HL-60/S4 treated with phorbol 12-myristate 13-acetate at 8.2 ng/mL for 4 days and 3 days (cell line): ENCODE measurements around the gene TSPAN13.
"Not testable (repeated sequence)": the region's sequence is repeated elsewhere in the genome, so short reads cannot be mapped to it uniquely, and the experiment has no call there.

Experiments used
- in situ Hi-C: fragments of 300-500 bp; cut with MboI; formaldehyde crosslinking; loops from 2 replicates; pipeline ENCODE4 v1.15.0; 2022; ENCODE audit warnings: low sequenced_read_pairs

Gene TSPAN13

GRCh38 chr7:16740623-16740953 is 13.0 kb upstream of the TSPAN13 start:
- in situ Hi-C loops = no loop called here

- in situ Hi-C loops = no loop called here
Observed at GRCh38 chr7:16740996-16741395, 12.6 kb upstream of the TSPAN13 start.

- in situ Hi-C loops = no loop called here
Observed at GRCh38 chr7:16741676-16742075, 11.9 kb upstream of the TSPAN13 start.

GRCh38 chr7:16742547-16742946 is 11.0 kb upstream of the TSPAN13 start:
- in situ Hi-C loops = no loop called here

GRCh38 chr7:16743236-16743635 is 10.3 kb upstream of the TSPAN13 start:
- in situ Hi-C loops = no loop called here

GRCh38 chr7:16744518-16745250 is 8.9 kb upstream of the TSPAN13 start:
- in situ Hi-C loops = no loop called here

- in situ Hi-C loops = no loop called here
Observed at GRCh38 chr7:16745645-16746044, 7.9 kb upstream of the TSPAN13 start.

- in situ Hi-C loops = no loop called here
Observed at GRCh38 chr7:16747102-16747501, 6.5 kb upstream of the TSPAN13 start.

- in situ Hi-C loops = no loop called here
Observed at GRCh38 chr7:16753932-16754855, 639 bp downstream of the TSPAN13 start.

- in situ Hi-C loops = no loop called here
Observed at GRCh38 chr7:16754856-16755317, 1.3 kb downstream of the TSPAN13 start.

- in situ Hi-C loops = no loop called here
Observed at GRCh38 chr7:16755397-16755796, 1.8 kb downstream of the TSPAN13 start.

GRCh38 chr7:16758036-16758435 is 4.5 kb downstream of the TSPAN13 start:
- in situ Hi-C loops = no loop called here

GRCh38 chr7:16758631-16759611 is 5.4 kb downstream of the TSPAN13 start:
- in situ Hi-C loops = no loop called here

- in situ Hi-C loops = no loop called here
Observed at GRCh38 chr7:16759840-16760239, 6.3 kb downstream of the TSPAN13 start.

- in situ Hi-C loops = no loop called here
Observed at GRCh38 chr7:16762177-16762576, 8.6 kb downstream of the TSPAN13 start.

- in situ Hi-C loops = no loop called here
Observed at GRCh38 chr7:16764942-16765341, 11.4 kb downstream of the TSPAN13 start.

- in situ Hi-C loops = no loop called here
Observed at GRCh38 chr7:16765436-16765859, 11.9 kb downstream of the TSPAN13 start.

- in situ Hi-C loops = not testable (repeated sequence)
Observed at GRCh38 chr7:16769994-16770393, 16.4 kb downstream of the TSPAN13 start.

GRCh38 chr7:16770657-16771329 is 17.2 kb downstream of the TSPAN13 start:
- in situ Hi-C loops = no loop called here

- in situ Hi-C loops = no loop called here
Observed at GRCh38 chr7:16773326-16773725, 19.8 kb downstream of the TSPAN13 start.
